H9 (cell line): ENCODE results near the gene KRT85. TPM values are rescaled to one million over a fixed set of nuclear protein-coding genes. Genes with fewer than 3 reads are reported as not detected.

Experiments
- DNase-seq: peaks from one replicate; pipeline ENCODE4 v3.0.0-alpha.2; 2017
- H2AFZ ChIP-seq: one replicate; pipeline ENCODE4 v1.6.1; 2013; ENCODE audit warnings: mild to moderate bottlenecking, low read length, control low read depth, moderate library complexity
- H2AK5ac ChIP-seq: 2 replicates; pipeline ENCODE4 v1.6.1; 2013; ENCODE audit warnings: low read length, control low read depth, mixed read lengths; ENCODE audit not compliant: insufficient read length
- H2BK120ac ChIP-seq: one replicate; pipeline ENCODE4 v1.6.1; 2013; ENCODE audit warnings: low read depth, mild to moderate bottlenecking, low read length, control low read depth, inconsistent platforms; ENCODE audit not compliant: poor library complexity, severe bottlenecking
- H2BK12ac ChIP-seq: 2 replicates; pipeline ENCODE4 v1.6.1; 2013; ENCODE audit warnings: low read length, control low read depth, mixed read lengths, low read depth; ENCODE audit not compliant: insufficient read length
- H2BK15ac ChIP-seq: 2 replicates; pipeline ENCODE4 v1.6.1; 2013; ENCODE audit warnings: low read depth, low read length, control low read depth
- H2BK20ac ChIP-seq: one replicate; pipeline ENCODE4 v1.6.1; 2013; ENCODE audit warnings: low read depth, mild to moderate bottlenecking, low read length, control low read depth, inconsistent platforms; ENCODE audit not compliant: poor library complexity, severe bottlenecking
- H2BK5ac ChIP-seq: 2 replicates; pipeline ENCODE4 v1.6.1; 2013; ENCODE audit warnings: low read length, control low read depth, mixed read lengths; ENCODE audit not compliant: insufficient read length
- H3K14ac ChIP-seq: 2 replicates; pipeline ENCODE4 v1.6.1; 2013; ENCODE audit warnings: low read length, control low read depth; ENCODE audit not compliant: insufficient read depth
- H3K18ac ChIP-seq: 2 replicates; pipeline ENCODE4 v1.6.1; 2013; ENCODE audit warnings: low read depth, mild to moderate bottlenecking, mixed read lengths, low read length, control low read depth; ENCODE audit not compliant: insufficient read length
- H3K23ac ChIP-seq: 2 replicates; pipeline ENCODE4 v1.6.1; 2013; ENCODE audit warnings: low read length, control low read depth, mixed read lengths, low read depth; ENCODE audit not compliant: insufficient read length
- H3K23me2 ChIP-seq: 2 replicates; pipeline ENCODE4 v1.6.1; 2013; ENCODE audit warnings: low read depth, mild to moderate bottlenecking, mixed read lengths, low read length, control low read depth; ENCODE audit not compliant: insufficient read length, poor library complexity, severe bottlenecking
- H3K27ac ChIP-seq: 2 replicates; pipeline ENCODE4 v1.5.1; 2013; ENCODE audit warnings: low read length, control low read depth, mixed read lengths, low read depth; ENCODE audit not compliant: insufficient read length
- H3K27me3 ChIP-seq: 2 replicates; pipeline ENCODE4 v1.6.1; 2013; ENCODE audit warnings: low read length, control low read depth, inconsistent platforms; ENCODE audit not compliant: insufficient read depth
- H3K4ac ChIP-seq: 2 replicates; pipeline ENCODE4 v1.6.1; 2013; ENCODE audit warnings: low read depth, mild to moderate bottlenecking, control low read depth, inconsistent platforms, low read length, moderate library complexity
- H3K4me1 ChIP-seq: 2 replicates; pipeline ENCODE4 v1.6.1; 2013; ENCODE audit warnings: low read length, control low read depth, inconsistent platforms; ENCODE audit not compliant: insufficient read depth
- H3K4me2 ChIP-seq: 2 replicates; pipeline ENCODE4 v1.6.1; 2013; ENCODE audit warnings: low read length, control low read depth, mixed read lengths; ENCODE audit not compliant: insufficient read length, insufficient read depth
- H3K56ac ChIP-seq: 2 replicates; pipeline ENCODE4 v1.6.1; 2013; ENCODE audit warnings: low read depth, mild to moderate bottlenecking, mixed read lengths, low read length, control low read depth; ENCODE audit not compliant: insufficient read length
- H3K79me1 ChIP-seq: 2 replicates; pipeline ENCODE4 v1.6.1; 2013; ENCODE audit warnings: low read depth, mild to moderate bottlenecking, moderate library complexity, low read length, control low read depth, inconsistent platforms; ENCODE audit not compliant: insufficient read depth, poor library complexity, severe bottlenecking
- H3K79me2 ChIP-seq: 2 replicates; pipeline ENCODE4 v1.6.1; 2013; ENCODE audit warnings: low read length, control low read depth, inconsistent platforms; ENCODE audit not compliant: insufficient read depth
- H3K9ac ChIP-seq: 2 replicates; pipeline ENCODE4 v1.6.1; 2013; ENCODE audit warnings: low read length, control low read depth, mixed read lengths; ENCODE audit not compliant: insufficient read length; ENCODE audit errors: extremely low read depth
- H3K9me3 ChIP-seq: one replicate; pipeline ENCODE4 v1.6.1; 2013; ENCODE audit warnings: low read depth, low read length, inconsistent platforms; ENCODE audit not compliant: control insufficient read depth
- H3T11ph ChIP-seq: one replicate; pipeline ENCODE4 v1.6.1; 2013; ENCODE audit warnings: mild to moderate bottlenecking, low read length, control low read depth, inconsistent platforms
- H4K20me1 ChIP-seq: one replicate; pipeline ENCODE4 v1.6.1; 2013; ENCODE audit not compliant: control insufficient read depth, insufficient read length, insufficient read depth
- H4K5ac ChIP-seq: 2 replicates; pipeline ENCODE4 v1.6.1; 2013; ENCODE audit warnings: low read depth, mild to moderate bottlenecking, mixed read lengths, low read length, control low read depth; ENCODE audit not compliant: insufficient read length
- H4K8ac ChIP-seq: replicated peaks from 2 replicates; pipeline ENCODE4 v1.6.1; 2013; ENCODE audit warnings: low read length, control low read depth, mixed read lengths, low read depth; ENCODE audit not compliant: insufficient read length
- H4K91ac ChIP-seq: 2 replicates; pipeline ENCODE4 v1.6.1; 2013; ENCODE audit warnings: low read depth, mild to moderate bottlenecking, moderate library complexity, mixed read lengths, low read length, control low read depth; ENCODE audit not compliant: insufficient read length
- H3K27ac Mint-ChIP-seq, 3 experiments: 2 replicates in 2 of 3; 3 replicates in 1 of 3; pipeline ENCODE4 v1.8.0; 2020 to 2021; ENCODE audit warnings: mixed read lengths in 3 of 3, mild to moderate bottlenecking in 1 of 3, moderate library complexity in 1 of 3
- H3K27me3 Mint-ChIP-seq: 2 replicates; pipeline ENCODE4 v1.8.0; 2021; ENCODE audit warnings: low read depth, mild to moderate bottlenecking, moderate library complexity, mixed read lengths
- H3K36me3 Mint-ChIP-seq, 3 experiments: 2 replicates in 2 of 3; 3 replicates in 1 of 3; pipeline ENCODE4 v1.8.0; 2020 to 2021; ENCODE audit warnings: low read depth in 3 of 3, mixed read lengths in 3 of 3; ENCODE audit not compliant: insufficient read depth in 1 of 3
- H3K4me1 Mint-ChIP-seq, 2 experiments: 2 replicates each; pipeline ENCODE4 v1.8.0; 2020; ENCODE audit warnings: mixed read lengths in 2 of 2
- H3K4me3 Mint-ChIP-seq, 2 experiments: 2 replicates in 1 of 2; 3 replicates in 1 of 2; pipeline ENCODE4 v1.8.0; 2020 to 2021; ENCODE audit warnings: mild to moderate bottlenecking in 2 of 2, mixed read lengths in 2 of 2, moderate library complexity in 1 of 2
- H3K9me3 Mint-ChIP-seq, 2 experiments: 2 replicates in 1 of 2; 3 replicates in 1 of 2; pipeline ENCODE4 v1.8.0; 2020; ENCODE audit warnings: mild to moderate bottlenecking in 2 of 2, mixed read lengths in 2 of 2, moderate library complexity in 1 of 2
- WGBS: extraction: QIAGEN DNeasy Blood & Tissue Kit; methylation state at CpG from one replicate; pipeline ENCODE4 v1.1.7; 2013; ENCODE audit warnings: missing lambda C conversion rate, low lambda C conversion rate, mixed read lengths; ENCODE audit not compliant: insufficient read length; ENCODE audit errors: extremely low coverage; 5-methylcytosine and 5-hydroxymethylcytosine counted together
- total RNA-seq: library from RNA; stranded (reverse); gene quantifications from 2 replicates; pipeline ENCODE4 v1.2.1, GENCODE V29; 2021
- TF ChIP-seq, protein P1 (sequence below): fragments of 200-600 bp; sonication (generic); conservative IDR thresholded peaks from 3 replicates; pipeline ENCODE4 v1.8.0; 2021; ENCODE audit warnings: antibody characterized with exemption, mild to moderate bottlenecking

KRT85 gene
- total RNA-seq, 1 experiment from 2014 or later = not detected

- no CpG with 5 or more reads among the region's 4 CpGs for WGBS
- no peak overlapping the region for H3K27ac ChIP-seq
- no peaks in the 10 kb centered on the region for H3K23me2 ChIP-seq
- H2AFZ ChIP-seq = no peak overlapping the region
- no peaks in the 10 kb centered on the region for H3K9me3 ChIP-seq
- no peaks in the 10 kb centered on the region for H4K20me1 ChIP-seq
- no peak for DNase-seq
- H3K14ac ChIP-seq = no peak overlapping the region
- H3K4me1 Mint-ChIP-seq = 0 out of 4 replicates have a peak, but pooled peaks cover 0 to 2% of the 10 kb centered on the region in 2 experiments
- no peaks in the 10 kb centered on the region for H3K79me1 ChIP-seq
- no peak overlapping the region for H3K27ac Mint-ChIP-seq
- H3K4me2 ChIP-seq = no peak overlapping the region
- H3K56ac ChIP-seq = no peak overlapping the region
- TF ChIP-seq, protein P1, sequence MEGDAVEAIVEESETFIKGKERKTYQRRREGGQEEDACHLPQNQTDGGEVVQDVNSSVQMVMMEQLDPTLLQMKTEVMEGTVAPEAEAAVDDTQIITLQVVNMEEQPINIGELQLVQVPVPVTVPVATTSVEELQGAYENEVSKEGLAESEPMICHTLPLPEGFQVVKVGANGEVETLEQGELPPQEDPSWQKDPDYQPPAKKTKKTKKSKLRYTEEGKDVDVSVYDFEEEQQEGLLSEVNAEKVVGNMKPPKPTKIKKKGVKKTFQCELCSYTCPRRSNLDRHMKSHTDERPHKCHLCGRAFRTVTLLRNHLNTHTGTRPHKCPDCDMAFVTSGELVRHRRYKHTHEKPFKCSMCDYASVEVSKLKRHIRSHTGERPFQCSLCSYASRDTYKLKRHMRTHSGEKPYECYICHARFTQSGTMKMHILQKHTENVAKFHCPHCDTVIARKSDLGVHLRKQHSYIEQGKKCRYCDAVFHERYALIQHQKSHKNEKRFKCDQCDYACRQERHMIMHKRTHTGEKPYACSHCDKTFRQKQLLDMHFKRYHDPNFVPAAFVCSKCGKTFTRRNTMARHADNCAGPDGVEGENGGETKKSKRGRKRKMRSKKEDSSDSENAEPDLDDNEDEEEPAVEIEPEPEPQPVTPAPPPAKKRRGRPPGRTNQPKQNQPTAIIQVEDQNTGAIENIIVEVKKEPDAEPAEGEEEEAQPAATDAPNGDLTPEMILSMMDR = no peak
- no peak overlapping the region for H2BK120ac ChIP-seq
- no peak overlapping the region for H2AK5ac ChIP-seq
- no peak overlapping the region for H4K8ac ChIP-seq
- peaks cover 38% of the 10 kb centered on the region for H3K27me3 Mint-ChIP-seq
- no peaks in the 10 kb centered on the region for H3K79me2 ChIP-seq
- H3K18ac ChIP-seq = no peak overlapping the region
- no peaks in the 10 kb centered on the region for H3K36me3 Mint-ChIP-seq
- H3K23ac ChIP-seq = no peak overlapping the region
- H2BK12ac ChIP-seq = no peak overlapping the region
- H3K9me3 Mint-ChIP-seq = no peaks in the 10 kb centered on the region
- no peak overlapping the region for H3K9ac ChIP-seq
- no peak overlapping the region for H4K91ac ChIP-seq
- H3K4ac ChIP-seq = no peak overlapping the region
- no peaks in the 10 kb centered on the region for H3K4me1 ChIP-seq
- no peak overlapping the region for H2BK20ac ChIP-seq
- H4K5ac ChIP-seq = no peak overlapping the region
- H3T11ph ChIP-seq = no peak overlapping the region
- H3K27me3 ChIP-seq = no peaks in the 10 kb centered on the region
- H2BK15ac ChIP-seq = no peak overlapping the region
- no peak overlapping the region for H3K4me3 Mint-ChIP-seq
- no peak overlapping the region for H2BK5ac ChIP-seq
These were observed 45.9 kb downstream of the KRT85 start for GRCh38 chr12:52321418-52321817.
